ENCODE results near the gene IL11.

- TF ChIP-seq EP300 (IDR thresholded peaks at IDR 0.05) (no peak), CTCF (IDR thresholded peaks at IDR 0.05) (no peak)
These were observed 3.2 kb upstream of the IL11 start for GRCh38 chr19:55373306-55373992.
